Nucleus accumbens (tissue), 56 donors: Measurements from ENCODE around the gene DNM2.
A peak's percentile ranks its signal among the peaks of the same experiment; 100 is the strongest.

Source experiments
- DNase-seq, 56 donors: peaks; one replicate each; lab custom pipeline; 2025; lab: John Stamatoyannopoulos, UW

DNM2 gene

GRCh38 chr19:10688545-10689280 lies 29.2 kb upstream of the DNM2 start:
- DNase-seq, result no peak

GRCh38 chr19:10690341-10690781 lies 27.5 kb upstream of the DNM2 start:
- DNase-seq, result no peak

- DNase-seq, result no peak
Measured at GRCh38 chr19:10691178-10691881, 26.5 kb upstream of the DNM2 start.

GRCh38 chr19:10691883-10692282 lies 26.0 kb upstream of the DNM2 start:
- no peak for DNase-seq

GRCh38 chr19:10692673-10693264 lies 25.1 kb upstream of the DNM2 start:
- no peak for DNase-seq

DNA sequence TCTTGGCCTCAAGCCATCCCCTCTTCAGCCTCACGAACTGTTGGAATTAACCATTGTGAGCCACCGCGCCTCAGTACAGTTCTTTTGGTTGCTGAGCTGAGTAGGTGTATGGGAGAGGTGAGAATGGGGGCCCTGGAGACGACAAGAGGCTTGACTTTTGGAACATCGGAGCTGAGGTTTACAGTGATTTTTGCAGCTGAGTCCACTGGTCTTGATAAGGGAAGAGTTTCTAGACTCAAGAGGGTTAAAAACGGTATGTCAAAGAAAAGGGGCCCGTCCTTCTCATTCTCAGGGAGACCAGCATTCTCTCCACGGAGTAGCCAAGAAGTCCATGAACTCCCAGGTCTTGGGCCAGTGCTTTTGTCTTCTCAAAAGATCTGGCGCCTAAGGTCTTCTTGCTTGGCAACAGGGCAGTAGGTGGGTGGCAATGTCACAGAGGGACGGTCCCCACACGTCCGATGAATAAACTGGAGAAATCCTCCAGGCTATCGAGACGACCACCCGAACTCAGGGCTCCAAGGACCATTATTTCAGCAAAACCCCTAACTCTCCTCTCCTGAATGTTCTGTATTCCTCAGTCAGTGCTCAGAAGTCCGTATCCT lies 23.1 kb upstream of the DNM2 start:
- no peak for DNase-seq

GRCh38 chr19:10695401-10696398 lies 22.2 kb upstream of the DNM2 start:
- peak in 55 of 56 donors; percentile 24 to 94 (median 81) for DNase-seq

DNA sequence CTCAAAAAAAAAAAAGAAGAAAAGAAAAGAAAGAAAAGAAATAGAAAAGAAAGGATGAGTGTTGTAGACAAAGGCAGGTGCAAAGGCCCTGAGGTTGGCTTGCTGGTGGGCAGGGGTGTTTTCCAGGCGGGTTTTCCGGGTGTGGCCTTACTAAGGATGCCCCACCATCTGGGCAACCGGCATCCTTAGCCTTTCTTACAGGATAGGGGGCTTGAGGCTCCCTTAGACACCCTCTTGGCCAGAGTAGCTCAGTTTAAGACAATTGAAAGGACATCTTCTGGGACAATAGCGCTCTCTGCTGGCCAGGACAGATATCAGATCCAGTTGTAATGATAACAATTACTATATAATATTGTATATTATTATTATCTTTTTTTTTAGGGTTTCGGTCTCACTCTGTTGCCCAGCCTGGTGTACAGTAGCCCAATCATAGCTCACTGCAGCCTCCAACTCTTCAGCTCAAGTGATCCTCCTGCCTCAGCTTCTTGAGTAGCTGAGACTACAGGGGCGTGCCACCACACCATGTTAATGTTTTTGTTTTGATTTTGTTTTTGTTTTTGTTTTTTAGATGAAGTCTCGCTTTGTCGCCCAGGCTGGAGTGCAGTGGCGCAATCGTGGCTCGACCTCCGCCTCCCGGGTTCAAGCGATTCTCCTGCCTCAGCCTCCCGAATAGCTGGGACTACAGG lies 18.1 kb upstream of the DNM2 start:
- DNase-seq, result peak in 20 of 56 donors; percentile 1 to 70 (median 12)

GRCh38 chr19:10701955-10702525 lies 15.8 kb upstream of the DNM2 start:
- peak in 6 of 56 donors; percentile 23 to 42 (median 32) for DNase-seq

DNA sequence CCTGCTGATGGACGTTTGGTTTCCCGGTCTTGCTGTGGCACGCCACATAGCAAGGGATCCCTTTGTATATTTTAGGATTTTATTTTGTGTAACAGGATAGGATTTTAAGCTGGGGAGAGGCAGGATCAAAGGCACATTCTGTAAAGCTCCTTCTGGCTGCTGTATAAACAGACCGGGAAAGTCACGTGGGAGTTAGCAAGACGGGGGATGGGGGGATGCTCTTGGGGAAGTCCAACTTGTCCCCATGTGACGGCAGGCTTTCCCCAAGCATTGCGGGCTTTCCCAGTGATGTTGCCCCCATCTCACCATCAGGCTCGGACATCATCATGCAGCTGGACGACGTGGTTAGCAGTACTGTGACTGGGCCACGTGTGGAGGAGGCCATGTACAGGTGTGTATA lies 10.9 kb upstream of the DNM2 start:
- DNase-seq, result no peak

- DNase-seq, result no peak
Measured at GRCh38 chr19:10707440-10707839, 10.4 kb upstream of the DNM2 start.

- DNase-seq, result no peak
Measured at GRCh38 chr19:10708291-10708690, 9.6 kb upstream of the DNM2 start.

DNA sequence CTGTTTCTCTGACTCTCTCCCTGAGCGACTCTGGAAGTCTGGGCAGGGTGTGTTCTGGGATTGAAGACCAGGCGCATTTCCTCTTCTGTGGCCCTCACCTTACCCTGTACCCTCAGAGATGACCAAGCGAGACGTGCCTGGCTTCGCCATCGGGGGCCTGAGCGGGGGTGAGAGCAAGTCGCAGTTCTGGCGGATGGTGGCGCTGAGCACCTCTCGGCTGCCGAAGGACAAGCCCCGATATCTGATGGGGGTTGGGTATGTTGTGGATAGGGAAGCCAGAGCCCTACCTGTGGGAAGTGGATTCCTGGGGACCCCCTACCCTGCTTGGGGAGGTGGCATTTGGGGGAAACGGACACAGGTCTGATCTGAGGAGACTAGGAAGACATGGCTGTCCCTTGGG lies 5.8 kb upstream of the DNM2 start:
- DNase-seq, result no peak

- DNase-seq, result no peak
Measured at GRCh38 chr19:10712754-10713153, 5.1 kb upstream of the DNM2 start.

- no peak for DNase-seq
Measured at GRCh38 chr19:10713317-10713716, 4.6 kb upstream of the DNM2 start.

DNA sequence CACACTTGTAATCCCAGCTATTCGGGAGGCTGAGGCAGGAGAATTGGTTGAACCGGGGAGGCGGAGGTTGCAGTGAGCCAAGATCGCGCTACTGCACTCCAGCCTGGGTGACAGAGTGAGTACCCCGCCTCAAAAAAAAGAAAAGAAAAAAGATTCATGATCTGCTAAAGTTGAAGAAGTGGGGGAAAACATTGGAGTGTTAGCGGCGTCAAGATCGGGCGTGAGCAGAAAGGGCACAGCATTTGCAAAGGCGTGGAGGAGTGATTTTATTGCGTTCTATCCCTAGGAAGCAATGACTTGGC lies 874 bp upstream of the DNM2 start:
- no peak for DNase-seq

GRCh38 chr19:10718205-10719196 lies 622 bp downstream of the DNM2 start:
- peak in 20 of 56 donors; percentile 18 to 77 (median 50) for DNase-seq

- no peak for DNase-seq
Measured at GRCh38 chr19:10719466-10719961, 1.6 kb downstream of the DNM2 start.
